Measurements from ENCODE around the gene ELP2. TPM values are rescaled to one million over a fixed set of nuclear protein-coding genes. Genes with fewer than 3 reads are reported as not detected.

ELP2 gene
- total and polyA plus RNA-seq, 9 of the 15 experiments (the other 6 are each of a cell fraction or from before 2014, with no cell fraction given): 76.8 to 192 (median 140) TPM

- TF ChIP-seq CBX3 (IDR thresholded peaks at IDR 0.05; ENCODE audit: borderline replicate concordance in 1 of 2, low read length in 2 of 2) (no peak), MAFK (IDR thresholded peaks at IDR 0.05; ENCODE audit: low read length) (peak; percentile 13; the same call in 1 of the 2 replicates)
These were observed 3.0 kb upstream of the ELP2 start (continued) for GRCh38 chr18:36126668-36127067.

- peaks cover 10% of the 10 kb centered on the region for H4K20me1 ChIP-seq (replicated peaks; ENCODE audit: control insufficient read depth, insufficient read depth, low read length)
- peak overlapping the region in 1 of 2 experiments; percentile 34; a peak in 1 of 4 replicates for H3K9ac ChIP-seq (ENCODE audit: insufficient read depth in 1 of 2, low read depth in 2 of 2, low read length in 2 of 2)
- H3K36me3 ChIP-seq (ENCODE audit: control insufficient read depth, insufficient read depth, low read length): peaks cover 41% of the 10 kb centered on the region
- DNase-seq (ENCODE audit: extremely low read depth in 1 of 4, low spot score in 3 of 4) (peak in 1 of 4 experiments; percentile 23), FAIRE-seq (peak; percentile 73), ATAC-seq (no peak)
- in situ Hi-C loops (cut with MboI) (no loop called here), intact Hi-C loops (cut with micrococcal nuclease) (loop anchor here (2.0 kb wide), 1 partner anchor 155 kb away; the partner anchor contains the start of gene RMP24)
- H3K79me2 ChIP-seq (ENCODE audit: control insufficient read depth, insufficient read depth, low read length): peaks cover 50% of the 10 kb centered on the region
- ChIA-PET POLR2A (interaction anchor here (0.8 to 2.7 kb wide), 5 partner anchors 8 to 63 kb away, joined by 3 to 10 read pairs (median 4); no protein-coding TSS in a partner anchor), CTCF (ENCODE audit: low intra/inter-chr PET ratio) (no interaction called here)
- H3K4me3 ChIP-seq: peak overlapping the region; percentile 91
- H3K27me3 ChIP-seq (ENCODE audit: control insufficient read depth in 2 of 2, insufficient read depth in 2 of 2, low read length in 2 of 2): no peaks in the 10 kb centered on the region
- no peaks in the 10 kb centered on the region for H3K9me3 ChIP-seq (replicated peaks; ENCODE audit: control insufficient read depth, insufficient read depth, low read depth, low read length)
- peaks cover 7% of the 10 kb centered on the region for H3K9me1 ChIP-seq (ENCODE audit: control insufficient read depth, insufficient read depth, low read length)
- WGBS (ENCODE audit: insufficient coverage, low coverage, missing lambda C conversion rate): 30% methylated on average over 15 of the region's 15 CpGs
- peak overlapping the region; percentile 99 for H2AFZ ChIP-seq (ENCODE audit: low read depth, low read length)
- no peak overlapping the region for H3K27ac ChIP-seq (ENCODE audit: extremely low read depth, low read depth, low read length)
- peak overlapping the region; percentile 96 for H3K4me2 ChIP-seq (ENCODE audit: insufficient read depth, low read length)
- H3K4me1 ChIP-seq (replicated peaks in 1 of 2; ENCODE audit: control insufficient read depth in 2 of 2, insufficient read depth in 2 of 2, low read length in 2 of 2): peaks cover 27 to 32% of the 10 kb centered on the region in 2 experiments; a peak in 4 of 5 replicates
- BruUV-seq (replicated peaks): no TSS peak
- TF ChIP-seq BRD9 (IDR thresholded peaks at IDR 0.05; ENCODE audit: low read depth, partially characterized antibody) (no peak), ATF7 (IDR thresholded peaks at IDR 0.05) (no peak), TFAP4 (CRISPR knock-in tag; IDR thresholded peaks at IDR 0.05; ENCODE audit: borderline replicate concordance) (peak; percentile 44; the same call in 1 of the 2 replicates), BDP1 (IDR thresholded peaks at IDR 0.05; ENCODE audit: insufficient read depth, insufficient read length) (no peak), DACH1 (IDR thresholded peaks at IDR 0.05; ENCODE audit: partially characterized antibody) (peak; percentile 41), KLF10 (CRISPR knock-in tag; IDR thresholded peaks at IDR 0.05) (no peak), HMBOX1 (IDR thresholded peaks at IDR 0.05) (no peak), RNF2 (IDR thresholded peaks at IDR 0.05) (no peak), TCF7L2 (IDR thresholded peaks at IDR 0.05; ENCODE audit: low read depth, low read length) (no peak), CEBPB (tag; IDR thresholded peaks at IDR 0.05) (peak; percentile 43)
These were observed 1.7 kb upstream of the ELP2 start for GRCh38 chr18:36127836-36128529.

Measured in K562 (cell line).